Colon (tissue), 2 donors: ENCODE data around the gene AREL1.

ENCODE experiments used
- FAIRE-seq: peaks from 2 replicates; lab custom pipeline; 2012; peaks lifted over from hg19 to GRCh38; lab: Jason Lieb, UNC
- donor health status: control.
- donor health status: control.

AREL1 gene

DNA sequence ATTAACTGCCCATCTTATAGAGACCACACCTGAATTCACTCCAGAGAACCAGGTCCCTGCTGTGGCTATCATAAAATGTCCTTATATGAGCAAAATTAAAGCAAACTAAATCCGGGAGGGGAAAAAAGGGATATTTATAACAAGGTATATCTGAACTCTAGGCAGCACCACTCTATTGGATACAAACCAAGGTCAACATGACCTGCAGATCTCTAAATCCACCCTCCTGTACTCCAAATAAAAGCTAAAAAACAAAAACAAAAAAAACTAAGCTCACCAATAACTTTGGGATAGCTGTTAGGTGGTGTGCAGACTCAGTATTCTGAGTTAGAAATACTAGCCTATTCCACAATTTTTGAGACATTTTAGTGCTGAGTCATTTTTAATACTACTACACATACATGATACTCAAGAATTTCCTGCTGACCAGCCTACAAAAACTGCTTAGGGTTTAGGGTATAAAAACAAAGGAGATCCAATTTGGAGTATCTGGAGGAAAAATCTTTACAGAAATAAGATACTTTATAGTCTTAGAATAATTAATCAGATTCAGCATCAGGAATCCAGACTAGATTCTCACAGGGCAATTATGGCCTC lies 54.2 kb downstream of the AREL1 start:
- no peak for FAIRE-seq

DNA sequence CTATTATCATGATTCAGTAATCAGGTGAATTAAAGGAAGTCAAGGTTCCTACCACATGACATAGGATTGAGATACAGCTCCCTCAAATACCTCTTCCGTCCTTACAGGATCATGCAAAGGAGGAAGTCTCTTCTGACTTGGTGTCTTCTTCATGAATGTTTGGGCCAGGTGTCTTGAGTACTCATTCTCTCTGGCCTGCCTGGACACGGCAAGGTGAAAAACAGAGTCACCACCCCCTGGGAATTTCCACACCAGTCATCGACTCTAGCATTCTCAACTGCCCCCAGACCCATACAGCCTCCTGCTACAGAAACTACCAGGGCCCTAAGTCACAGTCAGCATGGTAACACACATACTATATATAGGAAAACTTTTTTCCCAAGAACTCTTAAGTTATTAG lies 55.9 kb downstream of the AREL1 start:
- no peak for FAIRE-seq

- FAIRE-seq, result no peak
Observed at GRCh38 chr14:74655599-74656395, 57.1 kb downstream of the AREL1 start.

DNA sequence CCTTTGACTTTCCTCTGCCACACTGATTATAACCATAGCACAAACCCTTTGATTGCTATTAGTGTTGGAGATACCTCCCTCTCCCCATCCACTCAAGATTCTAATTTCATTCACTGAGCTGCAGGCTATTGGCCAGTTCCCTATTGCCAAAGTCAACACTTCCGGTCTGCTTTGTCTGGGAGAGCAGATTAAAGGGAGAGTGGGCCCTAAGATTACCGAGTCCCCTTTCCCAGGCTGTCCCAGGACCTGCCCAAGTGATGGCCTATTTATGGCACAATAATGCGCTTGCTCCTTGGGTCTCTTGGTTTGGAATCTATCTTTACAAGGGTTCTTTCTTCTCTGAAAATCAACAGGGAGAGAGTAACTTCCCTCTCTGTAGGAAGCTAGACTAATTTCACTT lies 57.9 kb downstream of the AREL1 start:
- FAIRE-seq, result no peak

DNA sequence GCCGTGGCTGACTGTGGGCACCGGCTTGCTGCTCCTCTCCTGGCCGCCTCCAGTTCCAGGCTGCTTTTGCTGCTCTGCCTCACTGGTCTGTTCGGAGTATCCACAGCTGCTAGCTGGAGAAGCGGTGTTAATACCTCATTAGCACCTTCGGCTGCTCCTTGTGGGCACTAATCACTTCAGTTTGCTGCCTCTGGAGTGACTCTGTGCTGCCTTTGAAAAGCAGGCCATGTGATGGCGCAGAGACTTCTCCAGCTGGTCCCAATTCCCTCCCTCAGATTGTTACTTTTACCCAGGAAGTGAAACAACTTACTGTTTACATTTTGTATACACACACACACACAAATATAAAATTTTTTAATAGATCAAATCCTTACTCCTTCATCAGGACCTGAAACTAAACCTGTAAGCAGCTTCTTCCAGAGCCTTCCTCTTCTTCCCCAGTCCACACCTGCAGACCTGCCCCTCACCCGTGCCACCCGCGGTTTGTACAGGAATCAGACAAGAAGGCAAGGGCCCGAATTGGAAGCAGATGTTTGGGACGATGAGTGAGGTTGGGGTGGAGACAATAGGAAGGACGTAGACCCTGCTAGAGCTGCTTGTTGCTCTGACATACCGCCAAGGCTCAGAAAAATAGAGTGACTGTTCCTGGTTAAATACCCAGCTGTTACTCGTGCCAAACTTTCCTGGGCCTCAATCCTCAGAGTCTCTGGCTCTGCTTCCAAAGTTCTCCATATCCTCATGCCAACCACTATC lies 59.3 kb downstream of the AREL1 start:
- FAIRE-seq, result no peak

GRCh38 chr14:74652541-74652940 lies 60.3 kb downstream of the AREL1 start:
- FAIRE-seq, result no peak

DNA sequence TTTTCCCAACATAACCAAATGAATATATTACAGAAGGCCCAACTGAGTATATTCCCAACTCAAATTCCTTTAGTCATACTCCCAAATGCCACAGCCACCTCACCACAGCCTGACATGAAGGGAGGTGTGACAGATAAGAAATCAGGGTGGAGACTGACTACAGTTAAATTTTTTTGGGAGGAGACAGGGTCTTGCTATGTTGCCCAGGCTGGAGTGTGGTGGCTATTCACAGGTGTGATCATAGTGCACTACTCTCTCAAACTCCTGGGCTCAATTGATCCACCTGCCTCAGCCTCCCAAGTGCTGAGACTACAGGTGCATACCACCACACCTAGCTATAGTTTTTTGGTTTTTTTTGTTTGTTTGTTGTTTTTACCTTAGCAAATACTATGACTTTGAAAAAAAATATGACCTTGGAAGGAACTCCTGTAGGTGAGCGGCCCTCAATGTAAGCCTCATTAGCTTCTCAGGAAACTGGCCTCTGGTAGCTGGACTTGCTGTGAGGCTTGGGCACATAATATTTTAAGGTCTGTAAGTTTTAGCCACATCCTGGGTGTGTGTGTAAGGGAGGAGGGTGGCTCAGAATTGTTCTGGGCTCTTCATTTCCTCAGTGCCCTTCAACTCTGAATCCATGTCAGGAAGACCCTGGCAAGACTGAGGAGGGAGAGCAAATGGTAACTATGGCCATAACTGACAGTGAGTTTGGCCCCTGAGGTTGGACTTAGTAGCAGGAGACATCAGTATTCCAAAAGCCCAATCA lies 61.8 kb downstream of the AREL1 start:
- FAIRE-seq, result no peak

DNA sequence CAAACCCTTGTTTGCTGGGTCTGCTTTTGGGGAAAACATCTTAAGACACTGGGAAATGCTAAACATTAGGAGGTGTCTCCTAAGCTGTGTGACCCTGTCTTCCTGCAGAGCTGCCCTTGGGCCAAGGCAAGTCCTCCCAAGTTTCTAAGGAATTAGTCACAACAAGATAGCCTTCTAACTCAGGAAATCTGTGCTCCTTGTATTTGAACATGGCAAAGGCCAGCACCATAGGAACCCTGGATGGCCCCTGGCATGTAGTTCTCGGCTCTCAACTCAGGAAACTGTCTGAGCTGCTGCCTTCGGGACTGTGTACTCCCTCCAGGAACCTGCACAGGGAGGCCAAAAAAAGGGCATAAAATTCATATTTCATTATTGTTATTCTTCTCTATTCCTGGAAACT lies 63.2 kb downstream of the AREL1 start:
- FAIRE-seq, result no peak

DNA sequence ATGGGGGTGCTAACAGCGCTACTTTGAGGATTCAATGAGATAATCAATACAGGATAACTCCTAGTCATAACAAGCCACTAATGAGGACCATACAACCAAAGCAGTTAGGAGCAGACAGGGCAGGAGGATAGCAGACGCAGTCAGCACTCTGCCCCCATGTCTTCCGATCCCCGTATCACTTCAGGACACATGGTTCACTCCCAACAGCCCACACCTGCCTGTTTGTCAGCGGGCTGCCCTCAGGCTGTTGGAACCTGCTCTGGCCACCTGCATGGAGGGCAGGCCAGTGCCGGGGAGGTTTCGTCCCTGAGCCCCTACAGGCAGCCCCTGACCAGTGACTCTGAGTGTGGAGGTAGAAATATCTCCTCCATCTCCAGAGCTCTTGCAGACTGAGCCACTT lies 63.7 kb downstream of the AREL1 start:
- FAIRE-seq, result no peak

DNA sequence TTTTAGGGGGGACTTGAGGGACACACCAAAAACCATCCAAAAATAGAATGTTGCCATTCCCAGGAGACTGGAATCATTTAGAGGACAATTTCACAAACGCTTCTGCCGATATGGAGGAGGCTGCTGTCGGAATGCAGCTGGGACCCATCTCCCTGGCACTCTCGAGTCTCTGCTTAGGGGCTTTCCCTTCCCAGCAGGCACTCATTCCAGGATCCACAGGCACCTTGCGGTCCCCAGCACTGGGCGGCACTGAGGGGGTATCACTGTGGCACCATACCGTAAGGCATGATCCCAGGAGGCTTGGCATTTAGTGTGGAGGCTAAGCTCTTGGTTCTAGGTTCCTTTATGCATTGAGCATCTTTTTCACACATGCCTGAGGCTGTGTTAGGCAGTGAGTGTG lies 64.3 kb downstream of the AREL1 start:
- no peak for FAIRE-seq

DNA sequence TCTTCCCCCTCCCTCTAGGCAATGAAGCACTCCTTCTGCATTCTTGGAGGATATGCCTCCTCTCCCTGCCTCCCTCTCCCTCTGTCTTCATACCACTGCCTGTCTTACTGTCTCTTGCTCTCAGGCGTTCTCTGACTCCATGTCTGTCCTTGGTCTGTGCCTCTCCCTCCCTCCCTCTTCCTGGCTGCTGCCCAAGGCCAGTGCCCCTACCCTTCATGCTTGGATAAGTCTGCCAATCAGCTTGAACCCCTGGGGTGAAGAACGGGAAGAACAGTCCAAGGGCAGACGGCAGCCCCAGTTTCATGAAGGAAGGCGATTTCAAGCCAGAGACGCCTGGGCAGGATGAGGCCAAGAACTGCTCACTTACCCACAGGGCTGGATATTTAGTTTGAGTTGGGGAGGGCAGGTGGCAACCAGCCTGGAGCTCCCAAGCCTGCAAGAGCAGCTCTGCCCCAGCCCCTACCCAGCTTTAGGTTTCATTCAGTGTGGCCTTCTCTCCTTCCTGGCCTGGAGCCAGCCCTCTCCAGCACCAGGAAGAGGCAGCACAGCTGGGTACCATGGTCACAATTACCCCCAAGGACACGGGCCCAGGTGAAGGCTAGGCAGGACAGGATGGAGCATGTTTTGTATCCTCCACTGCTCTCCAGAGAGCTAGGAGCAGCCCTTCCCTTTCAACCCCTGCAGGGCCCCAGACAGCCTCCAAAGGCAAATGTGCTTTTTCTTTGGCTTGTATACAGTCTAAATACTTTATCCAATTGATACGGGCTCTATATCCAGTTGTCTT lies 65.0 kb downstream of the AREL1 start:
- no peak for FAIRE-seq

- no peak for FAIRE-seq
Observed at GRCh38 chr14:74647061-74647677, 65.7 kb downstream of the AREL1 start.

DNA sequence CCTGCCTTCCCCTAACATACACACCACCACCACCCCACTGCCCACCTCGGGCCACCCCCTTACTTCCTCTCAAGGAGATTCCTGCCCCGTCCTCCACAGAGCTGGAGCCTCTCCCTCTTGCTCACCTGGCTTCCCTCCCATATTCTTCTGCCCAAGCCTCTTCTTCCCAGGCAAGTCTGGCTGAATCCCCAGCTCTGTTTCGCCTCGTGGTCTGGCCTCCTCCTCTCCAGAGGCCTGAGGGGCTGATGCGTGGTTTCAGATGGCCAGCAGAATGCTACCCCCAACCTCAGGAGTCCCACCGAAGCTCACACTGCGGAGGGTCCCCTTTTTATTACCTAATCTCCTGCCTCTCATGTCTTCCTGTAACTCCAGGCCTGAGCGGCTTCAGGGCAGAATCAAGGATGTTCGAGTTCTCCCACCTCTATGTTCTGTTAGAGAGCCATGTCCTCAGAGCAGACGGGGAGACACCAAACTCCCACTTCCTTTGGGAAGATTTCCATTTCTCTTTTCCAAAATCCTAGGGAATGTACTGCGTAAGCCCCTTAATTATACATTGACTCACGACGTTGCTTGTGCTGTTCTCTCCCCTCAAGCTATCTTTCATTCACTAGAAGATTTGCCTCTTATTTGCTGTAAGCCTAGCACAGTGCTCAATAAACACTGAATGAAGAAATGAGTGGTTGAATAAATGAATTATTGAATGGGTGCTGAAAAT lies 67.0 kb downstream of the AREL1 start:
- FAIRE-seq, result no peak

DNA sequence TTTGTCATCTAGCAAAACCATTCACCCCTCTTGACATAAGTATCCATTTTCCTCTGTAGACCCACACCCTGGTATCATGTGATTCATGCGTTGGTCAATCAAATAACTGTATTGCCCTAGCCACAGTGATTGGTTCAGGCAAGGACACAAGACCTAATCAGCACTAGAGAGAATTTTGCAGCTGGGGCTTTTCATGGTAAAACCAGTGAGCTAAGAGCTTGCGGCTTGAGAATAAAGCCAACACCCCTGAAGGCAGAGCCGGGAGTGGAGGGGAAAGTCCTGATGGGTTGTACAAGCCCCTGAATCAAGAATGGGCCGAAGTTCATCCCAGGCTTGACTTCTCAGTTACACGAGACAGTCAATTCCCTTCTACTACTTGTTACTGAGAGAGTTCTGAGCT lies 67.6 kb downstream of the AREL1 start:
- no peak for FAIRE-seq

DNA sequence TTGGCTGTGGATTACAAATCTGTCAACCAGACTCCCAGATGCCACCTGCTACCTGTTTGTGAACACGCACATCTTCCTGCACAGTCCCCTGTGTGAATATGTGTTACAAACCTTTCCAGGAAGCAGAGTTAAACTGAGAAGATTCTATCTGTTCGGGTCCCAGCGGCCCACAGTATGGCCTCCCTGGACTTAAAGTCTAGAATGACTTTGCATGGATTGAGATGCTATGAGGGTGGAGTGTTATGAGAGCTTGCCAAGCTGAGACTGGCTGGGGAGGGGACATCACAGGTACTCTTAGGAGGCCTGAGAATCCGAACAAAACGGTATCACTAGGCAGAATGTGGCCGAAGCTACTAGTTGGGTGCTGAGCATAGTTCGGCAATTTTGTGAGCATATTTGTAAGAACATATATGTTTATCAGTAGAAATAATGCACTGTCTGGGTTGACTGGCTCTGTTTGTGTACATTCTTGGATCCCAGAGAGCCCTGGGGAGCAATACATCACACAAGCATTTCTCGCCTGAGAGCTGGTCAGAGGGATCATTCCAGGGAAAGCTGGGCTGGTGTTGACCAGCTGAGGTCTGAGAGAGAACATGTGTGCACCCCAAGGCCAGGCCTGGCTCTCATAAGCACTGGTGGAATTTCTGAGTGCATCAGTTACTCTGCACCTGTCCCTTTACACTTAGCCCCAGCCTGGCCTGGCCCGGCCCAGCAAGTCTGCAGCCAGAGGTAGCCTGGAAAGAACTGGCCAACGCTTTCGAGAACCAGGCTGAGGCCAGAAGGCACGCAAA lies 71.1 kb downstream of the AREL1 start:
- FAIRE-seq, result no peak

GRCh38 chr14:74638966-74639365 lies 73.9 kb downstream of the AREL1 start:
- FAIRE-seq, result no peak

GRCh38 chr14:74638066-74638465 lies 74.8 kb downstream of the AREL1 start:
- FAIRE-seq, result no peak

- no peak for FAIRE-seq
Observed at GRCh38 chr14:74637178-74637550, 75.7 kb downstream of the AREL1 start.

DNA sequence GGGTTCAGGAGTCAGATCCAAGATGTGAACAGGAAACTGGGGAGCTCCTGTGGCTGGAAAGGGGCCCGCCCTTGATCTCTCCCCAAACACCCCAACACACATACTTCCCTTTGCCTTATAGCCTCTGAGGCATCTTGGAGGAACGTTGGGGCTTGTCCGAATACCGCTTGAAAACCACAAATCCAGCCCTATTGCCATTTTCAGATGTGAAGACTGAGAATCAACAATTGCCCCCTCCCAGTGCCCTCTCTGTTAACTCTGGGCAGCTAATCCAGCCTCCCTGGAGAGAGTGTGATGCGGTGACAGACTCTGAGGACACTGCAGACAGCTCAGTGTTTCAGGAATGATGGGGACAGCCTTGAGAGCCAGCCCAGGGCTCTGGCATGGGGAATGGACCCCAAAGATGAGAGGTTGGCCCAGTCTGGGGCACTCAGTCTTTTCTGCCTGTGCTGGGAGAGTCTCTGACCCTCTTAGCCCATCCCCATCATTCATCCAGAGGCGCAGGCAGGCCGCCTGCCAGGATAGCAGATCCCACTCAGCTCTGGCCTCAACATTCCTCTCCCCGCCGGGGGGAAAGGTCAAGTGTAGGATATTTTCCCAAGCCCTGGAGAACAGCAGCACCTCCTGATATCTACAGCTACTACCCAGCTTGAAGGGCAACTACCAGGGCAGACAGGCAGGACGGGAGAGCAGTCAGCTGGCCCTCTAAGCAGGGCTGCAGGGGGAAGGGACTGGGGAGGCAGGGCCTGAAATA lies 76.3 kb downstream of the AREL1 start:
- FAIRE-seq, result no peak
